Peyer's patch (tissue), 4 donors: Measurements from ENCODE around the gene APLNR. TPM values are rescaled to one million over a fixed set of nuclear protein-coding genes. Genes with fewer than 3 reads are reported as not detected.

Experiments used
- DNase-seq, 3 donors: peaks; one replicate each; pipeline ENCODE4 v3.0.0-alpha.2; 2017 to 2019
- H3K27ac ChIP-seq, 4 donors: fragments of 200-600 bp; sonication (generic); one replicate each; pipeline ENCODE4 v1.5.1; 2016 to 2019
- H3K27me3 ChIP-seq, 2 donors: fragments of 200-600 bp; sonication (generic); one replicate each; pipeline ENCODE4 v1.5.1; 2019
- H3K36me3 ChIP-seq, 3 donors: fragments of 200-600 bp; sonication (generic); one replicate each; pipeline ENCODE4 v1.5.1; 2016 to 2019
- H3K4me1 ChIP-seq, 4 donors: fragments of 200-600 bp; sonication (generic); one replicate each; pipeline ENCODE4 v1.5.1; 2016 to 2019
- H3K4me3 ChIP-seq, 4 donors: fragments of 200-600 bp; sonication (generic); 1 replicate in 3 of 4; 2 replicates in 1 of 4; pipeline ENCODE4 v1.5.1; 2016 to 2019; ENCODE audit warnings: mild to moderate bottlenecking in 1 of 4
- H3K9me3 ChIP-seq, 4 donors: fragments of 200-600 bp; sonication (generic); one replicate each; pipeline ENCODE4 v1.5.1; 2016 to 2019; ENCODE audit warnings: mild to moderate bottlenecking in 1 of 4
- POLR2A ChIP-seq, 2 donors: fragments of 450-650 bp; IDR thresholded peaks; one replicate each; pipeline ENCODE4 v1.5.1; 2017; ENCODE audit warnings: antibody characterized with exemption in 2 of 2, mild to moderate bottlenecking in 2 of 2, moderate library complexity in 2 of 2
- total RNA-seq, 4 donors: library from RNA; depleted of rRNA; stranded (reverse); fragments of >200 nt; gene quantifications; one replicate each; pipeline ENCODE4 v1.1.0, GENCODE V29; 2016
- TF ChIP-seq, protein P1 (sequence below), 6 experiments: fragments of 450-650 bp in 4 of 6; fragments of 200-600 bp in 2 of 6; sonication (generic) in 1 of 6; IDR thresholded peaks; one replicate each; pipeline ENCODE4 v1.5.1; 2017 to 2019; ENCODE audit warnings: antibody characterized with exemption in 6 of 6, mild to moderate bottlenecking in 3 of 6, moderate library complexity in 1 of 6

The APLNR gene
- total RNA-seq, 4 donors from 2014 or later = 0.18 to 1.1 (median 0.65) TPM

DNA sequence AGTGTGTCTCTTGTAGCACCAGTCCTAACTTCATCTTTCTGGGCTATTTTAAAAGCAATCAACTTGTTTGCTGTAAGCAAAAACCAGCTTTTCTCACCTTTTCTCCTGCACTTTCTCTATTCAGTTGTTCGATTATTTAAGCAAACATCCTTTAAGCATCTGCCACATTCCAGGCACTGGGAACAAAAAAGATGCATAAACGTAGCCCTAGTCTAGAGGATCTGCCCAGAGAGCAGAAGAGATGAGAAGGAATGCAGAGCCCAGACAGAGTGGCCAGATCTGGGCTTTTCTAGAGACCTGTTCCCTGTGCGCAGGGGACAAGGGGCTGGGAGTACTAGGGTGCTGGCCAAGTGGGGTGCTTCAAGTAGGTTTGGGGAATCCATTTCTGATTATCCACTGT lies 8.4 kb downstream of the APLNR start:
- no peak for DNase-seq
- Histone ChIP-seq H3K9me3 (no peaks in the 10 kb centered on the region), H3K27ac (no peak overlapping the region), H3K27me3 (no peaks in the 10 kb centered on the region), H3K4me1 (no peaks in the 10 kb centered on the region), H3K4me3 (no peak overlapping the region), H3K36me3 (no peaks in the 10 kb centered on the region)
- TF ChIP-seq POLR2A (IDR thresholded peaks at IDR 0.05) = no peak
- TF ChIP-seq, protein P1, sequence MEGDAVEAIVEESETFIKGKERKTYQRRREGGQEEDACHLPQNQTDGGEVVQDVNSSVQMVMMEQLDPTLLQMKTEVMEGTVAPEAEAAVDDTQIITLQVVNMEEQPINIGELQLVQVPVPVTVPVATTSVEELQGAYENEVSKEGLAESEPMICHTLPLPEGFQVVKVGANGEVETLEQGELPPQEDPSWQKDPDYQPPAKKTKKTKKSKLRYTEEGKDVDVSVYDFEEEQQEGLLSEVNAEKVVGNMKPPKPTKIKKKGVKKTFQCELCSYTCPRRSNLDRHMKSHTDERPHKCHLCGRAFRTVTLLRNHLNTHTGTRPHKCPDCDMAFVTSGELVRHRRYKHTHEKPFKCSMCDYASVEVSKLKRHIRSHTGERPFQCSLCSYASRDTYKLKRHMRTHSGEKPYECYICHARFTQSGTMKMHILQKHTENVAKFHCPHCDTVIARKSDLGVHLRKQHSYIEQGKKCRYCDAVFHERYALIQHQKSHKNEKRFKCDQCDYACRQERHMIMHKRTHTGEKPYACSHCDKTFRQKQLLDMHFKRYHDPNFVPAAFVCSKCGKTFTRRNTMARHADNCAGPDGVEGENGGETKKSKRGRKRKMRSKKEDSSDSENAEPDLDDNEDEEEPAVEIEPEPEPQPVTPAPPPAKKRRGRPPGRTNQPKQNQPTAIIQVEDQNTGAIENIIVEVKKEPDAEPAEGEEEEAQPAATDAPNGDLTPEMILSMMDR (IDR thresholded peaks at IDR 0.05) = no peak

GRCh38 chr11:57224537-57224936 lies 12.5 kb downstream of the APLNR start:
- no peak for DNase-seq
- TF ChIP-seq POLR2A (IDR thresholded peaks at IDR 0.05) = no peak
- TF ChIP-seq, protein P1 (IDR thresholded peaks at IDR 0.05) = no peak
- Histone ChIP-seq H3K4me3 (no peak overlapping the region), H3K27ac (no peak overlapping the region), H3K36me3 (no peaks in the 10 kb centered on the region), H3K9me3 (no peaks in the 10 kb centered on the region), H3K27me3 (no peaks in the 10 kb centered on the region), H3K4me1 (no peaks in the 10 kb centered on the region)

GRCh38 chr11:57224128-57224527 lies 12.9 kb downstream of the APLNR start:
- DNase-seq = no peak
- Histone ChIP-seq H3K9me3 (no peaks in the 10 kb centered on the region), H3K27ac (no peak overlapping the region), H3K36me3 (no peaks in the 10 kb centered on the region), H3K4me3 (no peak overlapping the region), H3K4me1 (no peaks in the 10 kb centered on the region), H3K27me3 (no peaks in the 10 kb centered on the region)
- TF ChIP-seq, protein P1 (IDR thresholded peaks at IDR 0.05) = no peak
- no peak for TF ChIP-seq POLR2A (IDR thresholded peaks at IDR 0.05)

GRCh38 chr11:57223601-57224000 lies 13.4 kb downstream of the APLNR start:
- no peaks in the 10 kb centered on the region for H3K36me3 ChIP-seq
- H3K4me3 ChIP-seq = no peak overlapping the region
- H3K27ac ChIP-seq = no peak overlapping the region
- DNase-seq = no peak
- no peaks in the 10 kb centered on the region for H3K27me3 ChIP-seq
- no peak for TF ChIP-seq POLR2A (IDR thresholded peaks at IDR 0.05)
- TF ChIP-seq, protein P1 (IDR thresholded peaks at IDR 0.05) = no peak
- H3K4me1 ChIP-seq = no peaks in the 10 kb centered on the region
- no peaks in the 10 kb centered on the region for H3K9me3 ChIP-seq

- Histone ChIP-seq H3K36me3 (no peaks in the 10 kb centered on the region), H3K4me1 (no peaks in the 10 kb centered on the region), H3K4me3 (no peak overlapping the region), H3K9me3 (no peaks in the 10 kb centered on the region), H3K27me3 (no peaks in the 10 kb centered on the region), H3K27ac (no peak overlapping the region)
- DNase-seq = no peak
- TF ChIP-seq, protein P1 (IDR thresholded peaks at IDR 0.05) = no peak
- no peak for TF ChIP-seq POLR2A (IDR thresholded peaks at IDR 0.05)
These were observed 14.8 kb downstream of the APLNR start for GRCh38 chr11:57222239-57222638.

GRCh38 chr11:57219021-57219627 lies 17.9 kb downstream of the APLNR start:
- Histone ChIP-seq H3K9me3 (no peaks in the 10 kb centered on the region), H3K27ac (no peak overlapping the region), H3K4me3 (no peak overlapping the region), H3K27me3 (no peaks in the 10 kb centered on the region), H3K36me3 (no peaks in the 10 kb centered on the region), H3K4me1 (no peaks in the 10 kb centered on the region)
- TF ChIP-seq, protein P1 (IDR thresholded peaks at IDR 0.05) = no peak
- TF ChIP-seq POLR2A (IDR thresholded peaks at IDR 0.05) = no peak
- no peak for DNase-seq
